Measurements from ENCODE around the gene ANK3. TPM values are rescaled to one million over a fixed set of nuclear protein-coding genes. Genes with fewer than 3 reads are reported as not detected.
A peak's percentile ranks its signal among the peaks of the same experiment; 100 is the strongest.

ANK3 gene
- total RNA-seq, 2 donors from 2014 or later = 55.4 to 126 TPM

DNA sequence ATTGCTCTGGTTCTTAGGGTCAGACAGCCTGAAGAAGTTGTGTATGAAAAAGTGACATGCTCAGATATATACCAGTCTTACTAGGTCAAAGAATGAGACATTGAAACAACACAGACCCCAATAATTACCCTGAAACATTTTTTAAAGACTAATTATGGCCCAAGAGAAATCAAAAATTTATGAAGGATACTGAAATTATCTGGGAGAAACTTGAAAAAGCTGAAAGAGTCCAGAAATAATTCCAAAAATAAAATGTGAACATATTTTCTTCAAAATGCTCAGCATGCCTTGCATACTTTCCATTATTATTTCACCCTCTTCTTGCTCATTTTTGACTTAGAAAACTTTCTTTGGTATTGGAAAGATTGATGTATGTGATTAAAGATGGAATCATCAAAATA, 284.4 kb downstream of the ANK3 start:
- Histone ChIP-seq H3K27me3 (replicated peaks; ENCODE audit: insufficient read depth) (no peaks in the 10 kb centered on the region), H3K4me1 (ENCODE audit: control insufficient read depth in 1 of 2, low read depth in 2 of 2) (peaks cover 13 to 23% of the 10 kb centered on the region in 2 donors), H3K27ac (peak overlapping the region; percentile 60 to 62), H3K4me3 (peak overlapping the region; percentile 34), H3K36me3 (no peaks in the 10 kb centered on the region), H3K9me3 (no peaks in the 10 kb centered on the region)
- DNase-seq (ENCODE audit: low spot score) (no peak), ATAC-seq (ENCODE audit: insufficient number of reproducible peaks, low FRiP score, low read depth) (no peak)
- TF ChIP-seq, protein P1, sequence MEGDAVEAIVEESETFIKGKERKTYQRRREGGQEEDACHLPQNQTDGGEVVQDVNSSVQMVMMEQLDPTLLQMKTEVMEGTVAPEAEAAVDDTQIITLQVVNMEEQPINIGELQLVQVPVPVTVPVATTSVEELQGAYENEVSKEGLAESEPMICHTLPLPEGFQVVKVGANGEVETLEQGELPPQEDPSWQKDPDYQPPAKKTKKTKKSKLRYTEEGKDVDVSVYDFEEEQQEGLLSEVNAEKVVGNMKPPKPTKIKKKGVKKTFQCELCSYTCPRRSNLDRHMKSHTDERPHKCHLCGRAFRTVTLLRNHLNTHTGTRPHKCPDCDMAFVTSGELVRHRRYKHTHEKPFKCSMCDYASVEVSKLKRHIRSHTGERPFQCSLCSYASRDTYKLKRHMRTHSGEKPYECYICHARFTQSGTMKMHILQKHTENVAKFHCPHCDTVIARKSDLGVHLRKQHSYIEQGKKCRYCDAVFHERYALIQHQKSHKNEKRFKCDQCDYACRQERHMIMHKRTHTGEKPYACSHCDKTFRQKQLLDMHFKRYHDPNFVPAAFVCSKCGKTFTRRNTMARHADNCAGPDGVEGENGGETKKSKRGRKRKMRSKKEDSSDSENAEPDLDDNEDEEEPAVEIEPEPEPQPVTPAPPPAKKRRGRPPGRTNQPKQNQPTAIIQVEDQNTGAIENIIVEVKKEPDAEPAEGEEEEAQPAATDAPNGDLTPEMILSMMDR (IDR thresholded peaks at IDR 0.05) = no peak

DNA sequence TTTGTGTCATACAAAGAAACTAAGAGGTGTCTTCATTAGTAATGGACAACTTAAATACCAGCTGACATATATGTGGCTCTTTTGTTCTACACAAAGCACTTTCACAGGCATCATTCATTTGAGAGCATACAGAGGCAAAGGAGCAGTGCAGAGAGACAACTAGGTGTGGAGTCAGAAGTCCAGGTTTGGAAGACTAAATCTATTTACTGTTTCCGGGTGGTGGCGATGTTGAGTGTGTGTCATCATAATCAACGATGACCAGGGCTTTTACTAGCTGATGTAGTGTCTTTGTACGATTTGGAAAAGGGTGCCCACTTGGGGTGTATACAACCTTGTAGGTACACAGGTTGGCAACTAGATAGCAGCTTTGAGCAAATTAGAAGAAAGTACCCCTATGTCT, 287.9 kb downstream of the ANK3 start:
- Histone ChIP-seq H3K36me3 (no peaks in the 10 kb centered on the region), H3K27me3 (replicated peaks; ENCODE audit: insufficient read depth) (no peaks in the 10 kb centered on the region), H3K27ac (no peak overlapping the region), H3K4me3 (no peak overlapping the region), H3K9me3 (no peaks in the 10 kb centered on the region), H3K4me1 (ENCODE audit: control insufficient read depth in 1 of 2, low read depth in 2 of 2) (peaks cover 13 to 23% of the 10 kb centered on the region in 2 donors)
- TF ChIP-seq, protein P1 (IDR thresholded peaks at IDR 0.05) = no peak
- DNase-seq (ENCODE audit: low spot score) = no peak
- no peak for ATAC-seq (ENCODE audit: insufficient number of reproducible peaks, low FRiP score, low read depth)

DNA sequence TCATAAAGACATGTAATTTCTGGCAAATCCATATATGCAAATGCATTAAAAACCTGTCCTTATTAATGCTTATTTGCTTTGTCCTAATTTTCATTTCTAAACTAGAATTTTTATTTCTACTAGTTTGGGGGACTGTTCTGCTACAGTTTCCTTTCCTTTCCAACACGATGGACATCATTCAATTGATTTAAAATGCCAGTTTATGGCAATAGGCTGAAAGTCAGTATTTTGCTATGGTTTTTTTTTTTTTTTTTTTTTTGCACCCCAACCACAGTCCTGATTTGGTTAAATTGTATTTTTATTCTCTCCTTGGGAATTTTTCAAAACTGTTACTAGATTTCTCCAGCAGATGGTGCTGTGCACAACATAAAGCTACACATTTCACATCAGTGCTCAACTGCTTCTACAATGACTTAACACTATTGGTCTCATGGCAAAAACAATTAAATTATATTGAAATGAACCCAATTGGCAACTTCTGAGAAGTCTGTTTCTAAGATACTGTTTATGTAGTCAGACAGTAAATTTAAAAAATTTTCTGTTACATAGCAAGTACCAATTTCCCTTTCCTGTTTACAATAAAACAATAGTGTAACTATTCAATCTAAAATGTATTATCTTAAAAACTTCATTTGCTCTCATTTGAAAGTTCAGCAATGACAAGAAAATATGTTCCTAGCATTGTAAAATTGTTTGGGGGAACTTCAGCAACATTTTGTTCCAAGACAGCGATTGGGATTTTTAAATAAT, 289.5 kb downstream of the ANK3 start:
- DNase-seq (ENCODE audit: low spot score) = no peak
- TF ChIP-seq, protein P1 (IDR thresholded peaks at IDR 0.05) = peak; percentile 52
- peak; percentile 59 for ATAC-seq (ENCODE audit: insufficient number of reproducible peaks, low FRiP score, low read depth)
- H3K27me3 ChIP-seq (replicated peaks; ENCODE audit: insufficient read depth) = no peaks in the 10 kb centered on the region
- peaks cover 7 to 9% of the 10 kb centered on the region in 2 donors for H3K4me1 ChIP-seq (ENCODE audit: control insufficient read depth in 1 of 2, low read depth in 2 of 2)
- H3K4me3 ChIP-seq = no peak overlapping the region
- no peaks in the 10 kb centered on the region for H3K36me3 ChIP-seq
- H3K9me3 ChIP-seq = no peaks in the 10 kb centered on the region
- H3K27ac ChIP-seq = no peak overlapping the region

DNA sequence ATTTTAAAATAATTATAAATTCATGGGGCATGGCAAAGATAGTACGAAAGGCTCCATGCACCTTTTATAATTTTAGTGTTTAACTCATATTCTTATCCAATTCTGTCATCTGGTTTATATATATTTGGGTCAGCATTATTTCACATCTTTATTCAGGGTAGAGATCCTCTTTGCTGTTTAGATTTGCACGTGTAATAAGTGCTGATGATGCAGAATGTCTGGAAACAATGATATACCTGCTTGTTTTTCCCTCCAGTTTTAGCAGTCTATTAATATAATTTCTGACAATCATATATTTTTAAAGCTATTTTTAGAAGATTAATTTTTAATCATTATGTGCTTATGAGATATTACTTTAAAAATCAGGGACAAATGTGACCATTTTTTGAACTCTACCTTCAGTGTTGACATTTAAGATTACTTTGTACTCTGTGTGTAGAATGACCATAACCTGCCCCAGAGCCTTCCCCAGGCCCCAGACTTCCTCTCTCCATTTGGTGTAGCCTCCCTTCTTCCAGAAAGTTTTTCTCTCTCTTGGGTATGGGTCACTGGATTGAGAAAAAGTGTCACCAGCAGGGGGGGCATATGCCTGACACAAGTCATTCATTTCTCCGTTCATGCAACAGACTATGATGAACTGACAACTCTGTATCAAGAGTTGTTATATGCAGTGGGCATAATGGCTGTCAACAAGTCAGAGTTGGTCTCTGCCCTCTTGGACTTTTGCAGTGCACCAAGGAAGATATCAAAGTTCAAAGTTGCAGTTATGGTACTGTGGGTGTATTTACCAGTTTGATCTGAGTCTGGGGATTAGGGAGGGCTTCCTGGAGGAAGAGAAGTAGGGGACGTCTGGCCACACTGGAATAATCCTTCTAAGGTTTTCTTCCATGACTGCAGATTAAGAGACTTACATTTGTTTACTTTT, 290.7 kb downstream of the ANK3 start:
- no peak for DNase-seq (ENCODE audit: low spot score)
- TF ChIP-seq, protein P1 (IDR thresholded peaks at IDR 0.05) = no peak
- H3K4me3 ChIP-seq = no peak overlapping the region

More for the DNA sequence above, 290.7 kb downstream of the ANK3 start:
- Histone ChIP-seq H3K27ac (no peak overlapping the region), H3K27me3 (replicated peaks; ENCODE audit: insufficient read depth) (no peaks in the 10 kb centered on the region), H3K36me3 (no peaks in the 10 kb centered on the region), H3K9me3 (no peaks in the 10 kb centered on the region), H3K4me1 (ENCODE audit: control insufficient read depth in 1 of 2, low read depth in 2 of 2) (no peaks in the 10 kb centered on the region)
- no peak for ATAC-seq (ENCODE audit: insufficient number of reproducible peaks, low FRiP score, low read depth)

Data from thoracic aorta (tissue), 2 donors.